ENCODE data around the gene HAVCR1. TPM values are rescaled to one million over a fixed set of nuclear protein-coding genes. Genes with fewer than 3 reads are reported as not detected.
"Not testable (repeated sequence)": the region's sequence is repeated elsewhere in the genome, so short reads cannot be mapped to it uniquely, and the experiment has no call there.

The HAVCR1 gene
- total RNA-seq, 1 experiment from 2014 or later, result not detected

DNA sequence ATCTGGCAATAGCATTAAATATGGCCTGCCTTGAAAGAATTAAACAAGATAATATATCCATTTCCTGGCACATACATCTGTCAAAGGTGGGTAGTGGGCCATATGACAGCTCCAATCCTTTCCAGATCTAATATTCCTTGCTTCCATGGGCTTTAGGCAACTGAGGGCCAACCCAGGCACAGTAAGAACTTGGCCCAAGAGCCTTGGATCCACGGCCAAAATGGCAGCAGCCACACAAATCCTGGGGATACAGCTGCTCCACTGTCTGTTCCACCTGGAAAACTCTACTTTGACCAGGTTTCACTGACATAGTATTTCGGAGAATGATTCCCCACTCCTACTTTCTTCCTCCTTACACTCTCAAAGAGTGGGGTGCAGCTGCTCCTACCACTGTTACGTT, 13.3 kb downstream of the HAVCR1 start (continued):
- TF ChIP-seq, protein P1, sequence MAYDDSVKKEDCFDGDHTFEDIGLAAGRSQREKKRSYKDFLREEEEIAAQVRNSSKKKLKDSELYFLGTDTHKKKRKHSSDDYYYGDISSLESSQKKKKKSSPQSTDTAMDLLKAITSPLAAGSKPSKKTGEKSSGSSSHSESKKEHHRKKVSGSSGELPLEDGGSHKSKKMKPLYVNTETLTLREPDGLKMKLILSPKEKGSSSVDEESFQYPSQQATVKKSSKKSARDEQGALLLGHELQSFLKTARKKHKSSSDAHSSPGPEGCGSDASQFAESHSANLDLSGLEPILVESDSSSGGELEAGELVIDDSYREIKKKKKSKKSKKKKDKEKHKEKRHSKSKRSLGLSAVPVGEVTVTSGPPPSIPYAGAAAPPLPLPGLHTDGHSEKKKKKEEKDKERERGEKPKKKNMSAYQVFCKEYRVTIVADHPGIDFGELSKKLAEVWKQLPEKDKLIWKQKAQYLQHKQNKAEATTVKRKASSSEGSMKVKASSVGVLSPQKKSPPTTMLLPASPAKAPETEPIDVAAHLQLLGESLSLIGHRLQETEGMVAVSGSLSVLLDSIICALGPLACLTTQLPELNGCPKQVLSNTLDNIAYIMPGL (CRISPR knock-in tag; IDR thresholded peaks at IDR 0.05), result no peak
- TF ChIP-seq, protein P2, sequence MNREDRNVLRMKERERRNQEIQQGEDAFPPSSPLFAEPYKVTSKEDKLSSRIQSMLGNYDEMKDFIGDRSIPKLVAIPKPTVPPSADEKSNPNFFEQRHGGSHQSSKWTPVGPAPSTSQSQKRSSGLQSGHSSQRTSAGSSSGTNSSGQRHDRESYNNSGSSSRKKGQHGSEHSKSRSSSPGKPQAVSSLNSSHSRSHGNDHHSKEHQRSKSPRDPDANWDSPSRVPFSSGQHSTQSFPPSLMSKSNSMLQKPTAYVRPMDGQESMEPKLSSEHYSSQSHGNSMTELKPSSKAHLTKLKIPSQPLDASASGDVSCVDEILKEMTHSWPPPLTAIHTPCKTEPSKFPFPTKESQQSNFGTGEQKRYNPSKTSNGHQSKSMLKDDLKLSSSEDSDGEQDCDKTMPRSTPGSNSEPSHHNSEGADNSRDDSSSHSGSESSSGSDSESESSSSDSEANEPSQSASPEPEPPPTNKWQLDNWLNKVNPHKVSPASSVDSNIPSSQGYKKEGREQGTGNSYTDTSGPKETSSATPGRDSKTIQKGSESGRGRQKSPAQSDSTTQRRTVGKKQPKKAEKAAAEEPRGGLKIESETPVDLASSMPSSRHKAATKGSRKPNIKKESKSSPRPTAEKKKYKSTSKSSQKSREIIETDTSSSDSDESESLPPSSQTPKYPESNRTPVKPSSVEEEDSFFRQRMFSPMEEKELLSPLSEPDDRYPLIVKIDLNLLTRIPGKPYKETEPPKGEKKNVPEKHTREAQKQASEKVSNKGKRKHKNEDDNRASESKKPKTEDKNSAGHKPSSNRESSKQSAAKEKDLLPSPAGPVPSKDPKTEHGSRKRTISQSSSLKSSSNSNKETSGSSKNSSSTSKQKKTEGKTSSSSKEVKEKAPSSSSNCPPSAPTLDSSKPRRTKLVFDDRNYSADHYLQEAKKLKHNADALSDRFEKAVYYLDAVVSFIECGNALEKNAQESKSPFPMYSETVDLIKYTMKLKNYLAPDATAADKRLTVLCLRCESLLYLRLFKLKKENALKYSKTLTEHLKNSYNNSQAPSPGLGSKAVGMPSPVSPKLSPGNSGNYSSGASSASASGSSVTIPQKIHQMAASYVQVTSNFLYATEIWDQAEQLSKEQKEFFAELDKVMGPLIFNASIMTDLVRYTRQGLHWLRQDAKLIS (CRISPR knock-in tag; IDR thresholded peaks at IDR 0.05; ENCODE audit: borderline replicate concordance), result no peak
- TF ChIP-seq, protein P3, sequence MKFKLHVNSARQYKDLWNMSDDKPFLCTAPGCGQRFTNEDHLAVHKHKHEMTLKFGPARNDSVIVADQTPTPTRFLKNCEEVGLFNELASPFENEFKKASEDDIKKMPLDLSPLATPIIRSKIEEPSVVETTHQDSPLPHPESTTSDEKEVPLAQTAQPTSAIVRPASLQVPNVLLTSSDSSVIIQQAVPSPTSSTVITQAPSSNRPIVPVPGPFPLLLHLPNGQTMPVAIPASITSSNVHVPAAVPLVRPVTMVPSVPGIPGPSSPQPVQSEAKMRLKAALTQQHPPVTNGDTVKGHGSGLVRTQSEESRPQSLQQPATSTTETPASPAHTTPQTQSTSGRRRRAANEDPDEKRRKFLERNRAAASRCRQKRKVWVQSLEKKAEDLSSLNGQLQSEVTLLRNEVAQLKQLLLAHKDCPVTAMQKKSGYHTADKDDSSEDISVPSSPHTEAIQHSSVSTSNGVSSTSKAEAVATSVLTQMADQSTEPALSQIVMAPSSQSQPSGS (CRISPR knock-in tag; IDR thresholded peaks at IDR 0.05; ENCODE audit: borderline replicate concordance, low read depth), result no peak

DNA sequence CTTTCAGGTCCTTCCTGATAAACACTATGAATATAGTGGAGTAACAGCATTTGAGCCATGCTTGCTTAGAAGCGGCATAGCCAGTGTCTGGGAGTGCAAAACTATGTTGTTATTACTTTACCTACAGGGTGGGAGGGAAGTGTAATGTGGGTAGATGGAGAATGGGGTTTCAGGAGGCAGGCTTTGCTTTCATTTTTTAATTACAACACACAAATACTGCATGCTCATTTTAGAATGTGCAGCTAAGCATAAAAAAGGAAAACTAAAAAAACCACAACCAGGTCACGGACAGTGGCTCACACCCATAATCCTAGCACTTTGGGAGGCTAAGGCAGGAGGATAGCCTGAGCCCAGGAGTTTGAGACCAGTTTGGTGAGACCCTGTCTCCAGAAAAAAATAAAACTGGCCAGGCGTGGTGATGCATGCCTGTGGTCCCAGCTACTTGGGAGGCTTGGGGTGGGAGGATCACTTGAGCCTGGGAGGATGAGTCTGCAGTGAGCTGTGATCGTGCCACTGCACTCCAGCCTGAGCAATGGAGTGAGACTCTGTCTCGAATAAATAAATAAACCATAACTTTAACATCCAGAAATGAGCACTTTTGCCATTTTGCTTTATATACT, 20.2 kb downstream of the HAVCR1 start:
- H3K4me1 Mint-ChIP-seq, result peaks cover 17% of the 10 kb centered on the region
- no peak overlapping the region for H3K27ac Mint-ChIP-seq
- no peaks in the 10 kb centered on the region for H3K9me3 Mint-ChIP-seq
- H3K27me3 Mint-ChIP-seq (ENCODE audit: low read depth), result no peaks in the 10 kb centered on the region
- no peak for ATAC-seq
- no peaks in the 10 kb centered on the region for H3K36me3 Mint-ChIP-seq
- DNase-seq (ENCODE audit: low spot score), result no peak
- ChIA-PET POLR2A (no interaction called here), CTCF (no interaction called here)
- no peak for TF ChIP-seq GTF2I (CRISPR knock-in tag; conservative IDR thresholded peaks at IDR 0.05)
- TF ChIP-seq, protein P4, sequence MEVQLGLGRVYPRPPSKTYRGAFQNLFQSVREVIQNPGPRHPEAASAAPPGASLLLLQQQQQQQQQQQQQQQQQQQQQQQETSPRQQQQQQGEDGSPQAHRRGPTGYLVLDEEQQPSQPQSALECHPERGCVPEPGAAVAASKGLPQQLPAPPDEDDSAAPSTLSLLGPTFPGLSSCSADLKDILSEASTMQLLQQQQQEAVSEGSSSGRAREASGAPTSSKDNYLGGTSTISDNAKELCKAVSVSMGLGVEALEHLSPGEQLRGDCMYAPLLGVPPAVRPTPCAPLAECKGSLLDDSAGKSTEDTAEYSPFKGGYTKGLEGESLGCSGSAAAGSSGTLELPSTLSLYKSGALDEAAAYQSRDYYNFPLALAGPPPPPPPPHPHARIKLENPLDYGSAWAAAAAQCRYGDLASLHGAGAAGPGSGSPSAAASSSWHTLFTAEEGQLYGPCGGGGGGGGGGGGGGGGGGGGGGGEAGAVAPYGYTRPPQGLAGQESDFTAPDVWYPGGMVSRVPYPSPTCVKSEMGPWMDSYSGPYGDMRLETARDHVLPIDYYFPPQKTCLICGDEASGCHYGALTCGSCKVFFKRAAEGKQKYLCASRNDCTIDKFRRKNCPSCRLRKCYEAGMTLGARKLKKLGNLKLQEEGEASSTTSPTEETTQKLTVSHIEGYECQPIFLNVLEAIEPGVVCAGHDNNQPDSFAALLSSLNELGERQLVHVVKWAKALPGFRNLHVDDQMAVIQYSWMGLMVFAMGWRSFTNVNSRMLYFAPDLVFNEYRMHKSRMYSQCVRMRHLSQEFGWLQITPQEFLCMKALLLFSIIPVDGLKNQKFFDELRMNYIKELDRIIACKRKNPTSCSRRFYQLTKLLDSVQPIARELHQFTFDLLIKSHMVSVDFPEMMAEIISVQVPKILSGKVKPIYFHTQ (CRISPR knock-in tag; IDR thresholded peaks at IDR 0.05), result no peak
- no peak overlapping the region for H3K4me3 Mint-ChIP-seq

DNA sequence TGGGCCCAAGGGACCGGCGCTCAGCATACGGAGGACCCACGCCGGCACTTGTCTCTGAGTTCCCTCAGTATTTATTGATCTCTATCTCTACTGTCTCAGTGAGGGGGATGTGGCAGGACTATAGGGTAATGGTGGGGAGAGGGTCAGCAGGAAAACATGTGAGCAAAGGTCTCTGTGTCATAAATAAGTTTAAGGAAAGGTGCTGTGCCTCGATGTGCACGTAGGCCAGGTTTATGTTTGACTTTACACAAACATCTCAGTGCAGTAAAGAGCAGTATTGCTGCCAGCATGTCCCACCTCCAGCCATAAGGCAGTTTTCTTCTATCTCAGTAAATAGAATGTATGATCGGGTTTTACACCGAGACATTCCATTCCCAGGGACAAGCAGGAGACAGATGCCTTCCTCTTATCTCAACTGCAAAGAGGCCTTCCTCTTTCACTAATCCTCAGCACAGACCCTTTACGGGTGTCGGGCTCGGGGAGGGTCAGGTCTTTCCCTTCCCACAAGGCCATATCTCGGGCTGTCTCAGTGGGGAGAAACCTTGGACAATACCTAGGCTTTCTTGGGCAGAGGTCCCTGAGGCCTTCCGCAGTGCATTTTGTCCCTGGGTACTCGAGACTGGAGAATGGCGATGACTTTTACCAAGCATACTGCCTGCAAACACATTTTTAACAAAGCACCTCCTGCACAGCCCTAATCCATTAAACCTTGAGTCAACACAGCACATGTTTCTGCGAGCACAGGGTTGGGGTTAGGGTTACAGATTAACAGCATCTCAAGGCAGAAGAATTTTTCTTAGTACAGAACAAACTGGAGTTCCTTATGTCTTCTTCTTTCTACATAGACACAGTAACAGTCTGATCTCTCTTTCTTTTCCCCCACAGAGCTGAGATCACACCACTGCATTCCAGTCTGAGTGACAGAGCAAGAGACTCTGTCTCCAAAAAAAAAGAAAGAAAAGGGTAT, 24.5 kb downstream of the HAVCR1 start:
- POLR2A ChIA-PET; H3K27ac Mint-ChIP-seq; H3K36me3 Mint-ChIP-seq; CTCF ChIA-PET; H3K9me3 Mint-ChIP-seq; DNase-seq (ENCODE audit: low spot score); H3K4me3 Mint-ChIP-seq; H3K27me3 Mint-ChIP-seq (ENCODE audit: low read depth): not testable (repeated sequence)
- peaks cover 27% of the 10 kb centered on the region for H3K4me1 Mint-ChIP-seq
- ATAC-seq, result peak; percentile 44; the same call in 1 of the 2 replicates

DNA sequence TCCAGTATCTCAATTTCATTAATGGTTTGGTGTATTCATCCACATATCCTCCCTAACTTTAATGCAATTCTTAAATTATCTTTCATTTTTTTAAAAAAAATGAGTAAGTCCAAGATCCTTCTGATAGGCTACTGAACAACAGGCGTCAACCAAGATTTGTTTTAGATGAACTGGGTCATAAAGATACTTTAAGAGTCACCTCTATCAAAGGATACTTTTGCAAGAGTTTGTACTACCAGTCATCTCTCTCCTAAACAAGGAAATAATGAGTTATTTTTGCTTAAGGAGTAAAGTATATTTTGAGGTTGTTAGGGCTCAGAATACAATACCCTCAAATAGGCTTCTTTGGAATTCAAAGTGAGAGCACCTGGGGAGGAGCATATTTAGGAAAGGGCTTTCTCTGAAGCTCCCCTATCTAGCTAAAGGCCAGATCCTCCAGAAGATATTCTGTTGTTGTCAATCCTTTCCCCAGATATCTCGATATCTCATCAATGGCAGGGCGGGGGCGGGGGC, 25.8 kb downstream of the HAVCR1 start:
- no peak for ATAC-seq
- no peak overlapping the region for H3K4me3 Mint-ChIP-seq
- no peaks in the 10 kb centered on the region for H3K9me3 Mint-ChIP-seq
- H3K36me3 Mint-ChIP-seq, result no peaks in the 10 kb centered on the region
- POLR2A ChIA-PET, result interaction anchor here (0.5 kb wide), 1 partner anchor 31 kb away, joined by 3 read pairs; no protein-coding TSS in a partner anchor
- no peak for DNase-seq (ENCODE audit: low spot score)
- CTCF ChIA-PET, result no interaction called here
- peaks cover 27% of the 10 kb centered on the region for H3K4me1 Mint-ChIP-seq
- no peak overlapping the region for H3K27ac Mint-ChIP-seq
- no peaks in the 10 kb centered on the region for H3K27me3 Mint-ChIP-seq (ENCODE audit: low read depth)
- TF ChIP-seq, protein P5, sequence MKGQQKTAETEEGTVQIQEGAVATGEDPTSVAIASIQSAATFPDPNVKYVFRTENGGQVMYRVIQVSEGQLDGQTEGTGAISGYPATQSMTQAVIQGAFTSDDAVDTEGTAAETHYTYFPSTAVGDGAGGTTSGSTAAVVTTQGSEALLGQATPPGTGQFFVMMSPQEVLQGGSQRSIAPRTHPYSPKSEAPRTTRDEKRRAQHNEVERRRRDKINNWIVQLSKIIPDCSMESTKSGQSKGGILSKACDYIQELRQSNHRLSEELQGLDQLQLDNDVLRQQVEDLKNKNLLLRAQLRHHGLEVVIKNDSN (CRISPR knock-in tag; IDR thresholded peaks at IDR 0.05), result no peak
- no peak for TF ChIP-seq ETV6 (CRISPR knock-in tag; IDR thresholded peaks at IDR 0.05)
- no peak for TF ChIP-seq GTF2I (CRISPR knock-in tag; conservative IDR thresholded peaks at IDR 0.05)
- no peak for TF ChIP-seq MYBL2 (CRISPR knock-in tag; IDR thresholded peaks at IDR 0.05)
- TF ChIP-seq NR3C1 (CRISPR knock-in tag; conservative IDR thresholded peaks at IDR 0.05; ENCODE audit: low read depth), result no peak
- TF ChIP-seq MXD4 (CRISPR knock-in tag; IDR thresholded peaks at IDR 0.05; ENCODE audit: borderline replicate concordance), result no peak
- no peak for TF ChIP-seq PRRX2 (CRISPR knock-in tag; IDR thresholded peaks at IDR 0.05)
- TF ChIP-seq, protein P6, sequence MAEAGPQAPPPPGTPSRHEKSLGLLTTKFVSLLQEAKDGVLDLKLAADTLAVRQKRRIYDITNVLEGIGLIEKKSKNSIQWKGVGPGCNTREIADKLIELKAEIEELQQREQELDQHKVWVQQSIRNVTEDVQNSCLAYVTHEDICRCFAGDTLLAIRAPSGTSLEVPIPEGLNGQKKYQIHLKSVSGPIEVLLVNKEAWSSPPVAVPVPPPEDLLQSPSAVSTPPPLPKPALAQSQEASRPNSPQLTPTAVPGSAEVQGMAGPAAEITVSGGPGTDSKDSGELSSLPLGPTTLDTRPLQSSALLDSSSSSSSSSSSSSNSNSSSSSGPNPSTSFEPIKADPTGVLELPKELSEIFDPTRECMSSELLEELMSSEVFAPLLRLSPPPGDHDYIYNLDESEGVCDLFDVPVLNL (CRISPR knock-in tag; IDR thresholded peaks at IDR 0.05; ENCODE audit: borderline replicate concordance, low read depth), result no peak
- no peak for TF ChIP-seq ZNF232 (CRISPR knock-in tag; IDR thresholded peaks at IDR 0.05)
- TF ChIP-seq EMX1 (CRISPR knock-in tag; IDR thresholded peaks at IDR 0.05), result no peak
